Activated CD8-positive, alpha-beta memory T cell treated with anti-CD3 and anti-CD28 coated beads, Interleukin-2, amount 50 U/mL, for 4 hours (primary cell): ENCODE data around the gene MRPS25.

Source experiments
- DNase-seq: peaks from one replicate; pipeline ENCODE4 v3.0.0-alpha.2; 2020

The MRPS25 gene

DNA sequence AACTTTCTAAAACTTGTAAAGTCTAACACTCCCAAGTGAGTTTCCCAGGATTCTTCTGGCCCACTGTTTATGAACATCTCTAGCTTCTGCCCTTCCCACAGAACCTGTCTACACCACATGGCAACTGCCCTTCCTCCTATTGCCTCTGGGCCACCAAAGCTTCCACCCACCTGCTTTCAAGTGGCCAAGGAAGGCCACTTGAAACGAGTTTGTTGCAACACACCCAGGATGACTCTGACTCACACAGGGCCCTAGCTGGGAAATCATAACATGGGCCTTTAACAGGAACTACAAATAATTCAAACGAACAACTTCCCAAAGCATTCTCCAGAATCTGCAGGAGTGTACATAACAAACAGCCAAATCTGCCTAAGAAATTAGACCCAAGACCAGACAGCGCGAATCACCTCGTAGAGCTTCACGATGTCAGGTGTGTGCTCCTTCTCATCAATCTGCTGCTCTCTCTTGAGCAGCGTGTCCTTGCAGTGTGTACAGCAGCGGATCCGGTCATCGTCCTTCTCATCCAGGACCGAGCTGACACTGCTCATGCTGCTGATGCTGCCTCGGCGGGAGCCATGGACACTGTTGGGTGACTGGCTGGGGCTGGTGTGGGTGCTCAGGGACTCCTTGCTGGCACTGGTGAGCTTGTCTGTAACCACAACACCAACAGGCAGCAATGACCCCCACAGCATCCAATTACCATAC is 17.0 kb upstream of the MRPS25 start:
- no peak for DNase-seq

DNA sequence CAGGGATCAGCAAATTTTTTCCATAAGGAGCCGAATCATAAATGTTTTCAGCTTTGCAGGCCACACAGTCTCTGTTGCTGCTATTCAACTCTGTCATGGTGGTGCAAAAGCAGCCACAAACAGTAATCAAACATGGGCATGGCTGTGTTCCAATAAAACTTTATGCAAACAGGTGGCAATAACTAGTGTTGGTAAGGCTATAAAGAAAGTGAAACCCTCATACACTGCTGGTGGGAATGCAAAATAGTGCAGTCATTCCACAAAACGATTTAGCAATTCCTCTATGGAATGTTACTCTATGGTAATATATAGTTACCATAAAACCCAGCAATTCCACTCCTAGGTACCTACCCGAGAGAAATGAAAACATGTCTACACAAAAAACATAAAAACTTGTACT is 14.0 kb upstream of the MRPS25 start:
- no peak for DNase-seq

DNA sequence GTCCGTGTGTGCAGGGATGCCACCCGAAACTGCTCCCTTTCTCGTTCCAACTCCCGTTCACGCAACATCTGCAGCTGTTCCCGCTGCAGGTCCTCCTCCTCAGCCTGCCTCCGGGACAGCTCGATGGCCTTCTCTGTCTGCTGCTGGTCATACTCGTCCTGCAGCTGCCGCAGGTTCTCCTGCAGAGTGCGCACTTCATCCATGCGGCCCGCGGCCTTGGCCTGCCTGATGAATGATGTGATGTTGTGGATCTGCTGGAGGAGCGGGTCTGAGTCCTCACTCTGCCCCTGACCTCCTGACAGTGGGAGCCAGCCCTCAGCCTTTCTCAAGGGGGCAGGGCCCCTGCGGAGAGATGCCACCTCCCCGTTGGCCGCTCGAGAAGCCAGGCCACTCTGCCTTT is 9.4 kb upstream of the MRPS25 start:
- no peak for DNase-seq

DNA sequence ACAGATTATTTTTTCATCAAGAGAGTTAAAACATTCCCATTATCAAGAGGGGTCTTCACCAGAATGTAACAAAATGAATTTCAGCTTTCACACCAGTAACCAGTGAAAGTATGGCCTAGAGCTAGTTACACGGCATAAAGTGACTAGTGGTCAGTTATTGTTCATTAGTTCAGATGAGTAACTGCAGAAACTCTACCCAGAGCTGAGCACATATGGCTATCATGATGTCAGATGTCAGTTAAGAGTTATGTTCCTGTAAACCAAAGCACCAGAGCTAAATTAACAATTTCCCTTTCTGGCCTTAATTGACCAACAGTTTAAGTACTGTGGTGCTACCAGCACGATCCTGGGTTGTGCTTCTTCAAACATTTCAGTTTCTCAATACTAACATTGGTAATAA is 6.6 kb upstream of the MRPS25 start:
- DNase-seq, result no peak

- DNase-seq, result no peak
Observed at GRCh38 chr3:15069441-15069840, 4.3 kb upstream of the MRPS25 start.

DNA sequence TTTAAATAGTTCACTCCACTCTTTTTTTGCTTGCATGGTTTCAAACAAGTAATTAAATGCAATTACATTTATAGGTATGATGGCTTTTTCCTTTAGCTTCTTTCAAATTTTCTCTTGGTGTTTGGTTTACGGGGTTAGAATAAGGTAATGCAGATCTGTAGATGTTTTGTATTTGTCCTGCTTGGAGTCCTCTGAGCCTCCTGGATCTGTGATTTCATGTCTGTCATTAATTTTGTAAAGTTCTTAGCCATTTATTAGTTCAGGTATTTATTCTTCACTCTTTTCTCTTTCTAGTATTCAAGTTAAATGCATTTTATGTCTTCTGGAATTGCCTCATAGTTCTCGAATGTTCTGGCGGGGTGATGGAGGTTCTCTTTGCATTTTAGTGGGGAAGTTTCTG is 1.4 kb upstream of the MRPS25 start:
- no peak for DNase-seq

GRCh38 chr3:15065550-15066007 is 464 bp upstream of the MRPS25 start:
- no peak for DNase-seq

DNA sequence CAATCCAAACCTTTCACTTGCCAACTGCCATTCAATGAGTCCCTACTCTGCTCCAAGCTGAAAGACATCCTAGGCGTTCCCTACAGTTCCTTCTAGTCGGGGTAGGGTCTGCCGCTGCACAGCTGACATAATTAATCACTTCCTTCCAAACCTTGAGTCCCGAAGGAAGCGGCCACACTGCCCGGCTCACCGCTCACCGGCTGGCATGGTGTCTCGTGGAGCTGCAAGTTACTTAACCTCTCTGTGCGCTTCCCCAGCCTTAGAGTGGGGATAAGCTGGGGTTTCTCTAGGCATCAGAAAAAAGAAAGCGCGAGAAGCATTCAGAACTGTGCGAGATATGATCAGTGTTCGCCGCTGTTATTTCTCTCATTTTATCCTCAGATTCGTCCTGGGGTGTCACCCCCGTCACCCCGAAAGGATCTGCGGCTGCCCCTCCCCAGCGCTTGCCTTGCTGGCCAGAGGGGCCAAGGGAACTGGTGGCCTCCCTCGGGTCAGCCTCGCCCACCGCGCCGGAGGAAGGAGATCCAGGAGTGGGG is 748 bp downstream of the MRPS25 start:
- no peak for DNase-seq

- no peak for DNase-seq
Observed at GRCh38 chr3:15063656-15064286, 1.3 kb downstream of the MRPS25 start.

- no peak for DNase-seq
Observed at GRCh38 chr3:15063238-15063637, 1.9 kb downstream of the MRPS25 start.

- no peak for DNase-seq
Observed at GRCh38 chr3:15060029-15060428, 5.1 kb downstream of the MRPS25 start.

- no peak for DNase-seq
Observed at GRCh38 chr3:15056676-15057404, 8.3 kb downstream of the MRPS25 start.

DNA sequence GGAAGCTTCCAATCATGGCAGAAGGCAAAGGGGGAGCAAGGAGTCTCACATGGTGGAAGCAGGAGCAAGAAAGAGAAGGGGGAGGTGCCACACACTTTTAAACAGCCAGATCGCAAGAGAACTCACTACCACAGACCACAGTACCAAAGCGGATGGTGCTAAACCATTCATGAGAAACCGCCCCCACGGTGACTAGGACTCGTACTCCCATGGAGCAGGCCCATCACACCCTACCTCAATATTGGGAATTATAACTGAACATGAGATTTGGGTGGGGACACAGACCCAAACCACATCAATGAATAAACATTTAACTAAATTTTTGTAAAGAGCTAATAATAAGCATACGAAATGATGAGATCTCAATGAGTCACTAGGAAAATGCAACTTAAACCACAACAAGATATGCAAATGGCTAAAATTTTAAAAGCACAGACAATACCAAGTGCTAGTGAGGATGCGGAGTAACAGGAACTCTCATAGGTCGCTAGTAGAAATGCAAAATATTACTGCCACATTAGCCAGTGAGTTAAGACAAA is 10.0 kb downstream of the MRPS25 start:
- peak; percentile 56 for DNase-seq

- no peak for DNase-seq
Observed at GRCh38 chr3:15053541-15053940, 11.6 kb downstream of the MRPS25 start.

DNA sequence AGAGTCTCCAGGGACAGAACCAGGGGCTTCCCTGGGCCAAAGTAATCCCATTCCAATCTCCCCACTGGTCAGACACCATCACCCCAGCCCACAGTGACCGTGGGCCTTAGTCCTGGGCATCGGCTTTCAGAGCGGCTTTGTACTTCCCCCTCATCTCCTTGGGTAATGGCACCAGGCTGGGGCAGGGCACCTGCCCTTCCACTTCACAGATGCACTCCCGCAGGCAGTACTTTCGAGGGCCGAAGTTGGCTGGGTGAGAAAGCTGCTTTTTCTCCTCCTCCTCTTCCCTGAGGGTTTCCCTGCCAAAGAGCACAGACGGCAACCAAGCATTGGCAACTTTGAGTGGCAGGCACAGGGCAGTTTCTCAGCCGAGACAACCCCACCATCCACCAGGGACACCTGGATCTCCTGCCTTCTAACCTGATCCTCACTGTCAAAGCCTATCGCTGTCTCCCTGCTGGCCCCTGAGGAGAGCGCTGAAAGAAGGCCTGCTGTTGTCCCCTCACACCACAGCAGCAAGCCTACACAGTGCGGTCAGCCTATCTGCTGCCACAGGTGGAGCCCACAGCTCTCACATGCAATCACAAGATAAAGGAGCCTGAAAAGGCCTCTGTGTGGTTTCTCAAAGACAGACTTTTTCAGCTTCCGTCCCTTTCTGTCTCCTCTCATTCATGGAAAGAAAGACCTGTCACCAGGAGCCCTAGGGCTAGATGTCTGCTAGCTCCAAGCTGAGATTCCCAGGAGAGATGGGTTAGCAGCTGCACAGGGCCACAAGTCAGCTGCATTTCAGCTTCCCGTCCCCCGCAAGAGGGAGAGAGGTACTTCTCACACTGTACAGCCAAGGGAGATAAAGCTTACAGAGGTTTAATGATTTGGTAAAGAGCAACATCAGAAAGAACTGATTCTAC is 12.5 kb downstream of the MRPS25 start:
- no peak for DNase-seq

DNA sequence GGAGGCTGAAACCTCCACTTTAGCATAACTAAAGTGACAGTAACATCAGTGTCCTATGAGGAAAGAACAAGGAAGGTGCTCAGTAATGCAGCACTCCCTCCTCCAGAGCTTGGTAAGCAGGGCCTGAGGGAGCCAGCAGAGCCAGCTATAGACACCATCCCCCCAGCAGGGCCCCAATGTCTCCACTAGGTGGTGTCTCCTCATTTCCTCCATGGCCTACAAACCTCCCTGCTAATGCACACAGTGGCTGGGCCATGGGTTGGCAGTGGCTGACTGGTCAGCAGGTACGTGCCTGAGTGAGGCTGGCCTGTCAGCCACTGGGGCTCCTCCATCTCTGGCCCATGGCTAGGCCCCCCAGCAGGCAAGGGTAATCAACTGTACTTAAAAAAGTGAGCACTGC is 13.6 kb downstream of the MRPS25 start:
- DNase-seq, result peak; percentile 51

DNA sequence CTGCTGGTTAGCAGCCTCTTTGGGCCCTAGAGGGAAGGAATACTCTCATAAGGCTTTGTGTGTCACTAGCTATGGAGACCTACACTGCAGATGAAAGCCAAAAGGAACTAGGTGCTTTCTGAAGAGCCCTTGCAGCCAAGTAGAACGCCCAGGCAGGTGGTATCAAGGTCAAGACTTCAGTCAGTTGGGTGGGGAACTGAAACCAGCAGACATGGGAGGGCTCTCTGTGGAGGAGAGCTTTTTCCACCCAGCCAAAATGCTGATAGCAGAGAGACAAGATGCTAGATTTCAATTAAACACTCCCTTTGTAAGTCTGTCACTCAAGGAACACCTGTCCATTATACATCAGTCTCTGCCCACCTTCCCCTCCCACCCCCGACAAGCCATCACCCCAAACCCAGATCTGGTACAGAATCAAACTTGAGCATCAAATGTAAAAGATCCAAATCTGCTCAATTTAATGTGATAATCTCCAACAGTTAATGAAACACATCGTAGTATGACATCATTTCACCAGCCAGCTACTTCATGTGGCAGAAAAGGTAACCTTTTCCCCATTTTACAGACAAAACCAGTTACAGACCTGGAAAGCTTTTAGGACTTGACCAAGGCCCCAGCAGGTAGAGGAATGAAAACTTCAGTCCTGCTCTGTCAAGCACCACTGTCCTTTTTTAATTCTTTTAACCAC is 14.6 kb downstream of the MRPS25 start:
- DNase-seq, result no peak

GRCh38 chr3:15049584-15049983 is 15.5 kb downstream of the MRPS25 start:
- no peak for DNase-seq

- no peak for DNase-seq
Observed at GRCh38 chr3:15045667-15046066, 19.4 kb downstream of the MRPS25 start.

DNA sequence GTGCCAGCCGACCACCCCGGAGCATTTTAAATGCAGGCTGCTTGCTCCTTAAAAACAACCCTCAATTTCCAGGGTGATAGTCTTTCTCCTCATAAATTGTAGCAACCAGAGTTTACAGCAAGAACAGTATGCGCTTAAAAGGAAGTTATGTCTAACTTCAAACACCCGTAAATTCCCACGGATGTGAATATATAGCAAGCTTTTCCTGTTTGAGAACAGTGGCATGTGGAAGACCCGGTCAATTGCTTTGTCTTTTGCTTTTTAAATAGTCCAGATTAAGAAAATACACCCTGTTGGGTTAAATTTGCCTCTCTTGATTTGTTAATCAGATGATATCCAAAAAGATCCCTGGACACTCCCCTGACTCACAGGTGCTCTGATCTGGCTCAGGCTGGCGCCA is 20.8 kb downstream of the MRPS25 start:
- DNase-seq, result no peak

GRCh38 chr3:15043408-15044171 is 21.5 kb downstream of the MRPS25 start:
- DNase-seq, result no peak
